Measurements from ENCODE around the gene DNAJB11. TPM values are rescaled to one million over a fixed set of nuclear protein-coding genes. Genes with fewer than 3 reads are reported as not detected.

Gene DNAJB11
- polyA plus RNA-seq, 10 donors, result 40.0 to 52.1 (median 41.5) TPM

Other genes with a start within 250 kb of the DNAJB11 start
- 1 to 10 TPM in 9 of 10 donors, under 1 TPM in 1; 0.49 to 4.3 (median 2.4) TPM for gene DGKG, start 208.5 kb upstream of the DNAJB11 start, polyA plus RNA-seq (ENCODE audit: insufficient read length in 10 of 10)
- gene CRYGS, start 26.3 kb upstream of the DNAJB11 start, polyA plus RNA-seq (ENCODE audit: insufficient read length in 10 of 10), result 1 to 10 TPM; 1.6 to 5.1 (median 2.4) TPM
- gene TBCCD1, start 3.4 kb upstream of the DNAJB11 start, polyA plus RNA-seq (ENCODE audit: insufficient read length in 10 of 10), result 10 to 100 TPM in 9 of 10 donors, 1 to 10 TPM in 1; 9.9 to 15.5 (median 12.8) TPM
- gene AHSG, start 42.3 kb downstream of the DNAJB11 start, polyA plus RNA-seq (ENCODE audit: insufficient read length in 10 of 10), result 1 to 10 TPM in 2 of 10 donors, under 1 TPM in 3, not detected in 5; 0.16 to 9.2 (median 0.17) TPM
- under 1 TPM in 5 of 10 donors, not detected in 5; 0.08 to 0.42 (median 0.35) TPM for gene FETUB, start 69.7 kb downstream of the DNAJB11 start, polyA plus RNA-seq (ENCODE audit: insufficient read length in 10 of 10)
- under 1 TPM in 5 of 10 donors, not detected in 5; 0.04 to 0.50 (median 0.20) TPM for gene HRG, start 95.3 kb downstream of the DNAJB11 start, polyA plus RNA-seq (ENCODE audit: insufficient read length in 10 of 10)
- gene KNG1, start 146.6 kb downstream of the DNAJB11 start, polyA plus RNA-seq (ENCODE audit: insufficient read length in 10 of 10), result under 1 TPM in 4 of 10 donors, not detected in 6; 0.07 to 0.70 (median 0.12) TPM
- gene EIF4A2, start 212.9 kb downstream of the DNAJB11 start, polyA plus RNA-seq (ENCODE audit: insufficient read length in 10 of 10), result 100 to 1,000 TPM; 480 to 620 (median 560) TPM
- 10 to 100 TPM; 18.6 to 37.4 (median 23.1) TPM for gene RFC4, start 235.8 kb downstream of the DNAJB11 start, polyA plus RNA-seq (ENCODE audit: insufficient read length in 10 of 10)